ENCODE results near the gene ATP23.

Gene ATP23

GRCh38 chr12:57941165-57941894 lies at the start of gene ATP23:
TSS of gene ATP23 (plus strand) at chr12:57941567. CDS start at chr12:57941702, 135 bp downstream.
- TF ChIP-seq GATA3 (IDR thresholded peaks at IDR 0.05; ENCODE audit: low read depth, low read length) (no peak), GATA2 (IDR thresholded peaks at IDR 0.05; ENCODE audit: low read depth, low read length) (no peak)

GRCh38 chr12:57892232-57892972 lies 49.0 kb upstream of the ATP23 start:
- TF ChIP-seq GATA2 (IDR thresholded peaks at IDR 0.05; ENCODE audit: low read depth, low read length) (no peak), GATA3 (IDR thresholded peaks at IDR 0.05; ENCODE audit: low read depth, low read length) (no peak)

GRCh38 chr12:57893431-57894353 lies 47.7 kb upstream of the ATP23 start:
- TF ChIP-seq GATA3 (IDR thresholded peaks at IDR 0.05; ENCODE audit: low read depth, low read length) (no peak), GATA2 (IDR thresholded peaks at IDR 0.05; ENCODE audit: low read depth, low read length) (no peak)

GRCh38 chr12:57894399-57895292 lies 46.7 kb upstream of the ATP23 start:
- TF ChIP-seq GATA2 (IDR thresholded peaks at IDR 0.05; ENCODE audit: low read depth, low read length), result no peak
- no peak for TF ChIP-seq GATA3 (IDR thresholded peaks at IDR 0.05; ENCODE audit: low read depth, low read length)

- TF ChIP-seq GATA3 (IDR thresholded peaks at IDR 0.05; ENCODE audit: low read depth, low read length) (no peak), GATA2 (IDR thresholded peaks at IDR 0.05; ENCODE audit: low read depth, low read length) (no peak)
These were observed 45.8 kb upstream of the ATP23 start for GRCh38 chr12:57895389-57896114.

- TF ChIP-seq GATA2 (IDR thresholded peaks at IDR 0.05; ENCODE audit: low read depth, low read length), result no peak
- no peak for TF ChIP-seq GATA3 (IDR thresholded peaks at IDR 0.05; ENCODE audit: low read depth, low read length)
These were observed 45.3 kb upstream of the ATP23 start for GRCh38 chr12:57896115-57896433.

GRCh38 chr12:57896434-57897201 lies 44.7 kb upstream of the ATP23 start:
- TF ChIP-seq GATA2 (IDR thresholded peaks at IDR 0.05; ENCODE audit: low read depth, low read length) (no peak), GATA3 (IDR thresholded peaks at IDR 0.05; ENCODE audit: low read depth, low read length) (no peak)

GRCh38 chr12:57897286-57897974 lies 43.9 kb upstream of the ATP23 start:
- TF ChIP-seq GATA2 (IDR thresholded peaks at IDR 0.05; ENCODE audit: low read depth, low read length), result peak; percentile 56; the same call in 1 of the 2 replicates
- no peak for TF ChIP-seq GATA3 (IDR thresholded peaks at IDR 0.05; ENCODE audit: low read depth, low read length)

GRCh38 chr12:57898308-57898970 lies 42.9 kb upstream of the ATP23 start:
- TF ChIP-seq GATA2 (IDR thresholded peaks at IDR 0.05; ENCODE audit: low read depth, low read length) (no peak), GATA3 (IDR thresholded peaks at IDR 0.05; ENCODE audit: low read depth, low read length) (no peak)

GRCh38 chr12:57899010-57899662 lies 42.2 kb upstream of the ATP23 start:
- TF ChIP-seq GATA3 (IDR thresholded peaks at IDR 0.05; ENCODE audit: low read depth, low read length), result no peak
- TF ChIP-seq GATA2 (IDR thresholded peaks at IDR 0.05; ENCODE audit: low read depth, low read length), result no peak

Measured in SH-SY5Y (cell line).